Uterus (tissue), 4 donors: ENCODE results near the gene AIDA. TPM values are rescaled to one million over a fixed set of nuclear protein-coding genes. Genes with fewer than 3 reads are reported as not detected.
A peak's percentile ranks its signal among the peaks of the same experiment; 100 is the strongest.

Experiments
- DNase-seq, 2 donors: peaks; one replicate each; pipeline ENCODE4 v3.0.0-alpha.2; 2019 to 2020
- H3K27ac ChIP-seq, 2 donors: fragments of 200-600 bp; sonication (generic); 1 replicate in 1 of 2; 2 replicates in 1 of 2; pipeline ENCODE4 v1.5.1; 2016 to 2018
- H3K27me3 ChIP-seq, 2 donors: fragments of 200-600 bp; sonication (generic); one replicate each; pipeline ENCODE4 v1.5.1; 2018 to 2019; ENCODE audit warnings: control low read depth in 1 of 2
- H3K36me3 ChIP-seq, 2 donors: fragments of 200-600 bp; sonication (generic); one replicate each; pipeline ENCODE4 v1.5.1; 2019; ENCODE audit warnings: control low read depth in 1 of 2
- H3K4me1 ChIP-seq, 2 donors: fragments of 200-600 bp; sonication (generic); one replicate each; pipeline ENCODE4 v1.5.1; 2018 to 2019; ENCODE audit warnings: control low read depth in 1 of 2
- H3K4me3 ChIP-seq, 2 donors: fragments of 200-600 bp; sonication (generic); 1 replicate in 1 of 2; 2 replicates in 1 of 2; pipeline ENCODE4 v1.5.1; 2018 to 2019; ENCODE audit warnings: mild to moderate bottlenecking in 1 of 2
- H3K9me3 ChIP-seq, 2 donors: fragments of 200-600 bp; sonication (generic); one replicate each; pipeline ENCODE4 v1.5.1; 2019; ENCODE audit warnings: control low read depth in 1 of 2
- POLR2A ChIP-seq, 2 donors: fragments of 450-650 bp; IDR thresholded peaks; one replicate each; pipeline ENCODE4 v1.6.1; 2016; ENCODE audit warnings: antibody characterized with exemption in 2 of 2, mild to moderate bottlenecking in 1 of 2, moderate library complexity in 1 of 2
- intact Hi-C: fragments of 100-400 bp; cut with DNase I; formaldehyde crosslinking; loops from one replicate; pipeline ENCODE4 v1.15.1; 2023; ENCODE audit warnings: low total_unique reads
- total RNA-seq, 4 donors: library from RNA; depleted of rRNA in 3 of 4; stranded (reverse); fragments of >200 nt in 3 of 4; gene quantifications; one replicate each; pipeline versions ENCODE4 v1.1.0 to v1.2.4, GENCODE V29; 2014 to 2023
- TF ChIP-seq, protein P1 (sequence below), 4 experiments: fragments of 200-600 bp in 2 of 4; fragments of 450-650 bp in 2 of 4; sonication (generic) in 2 of 4; IDR thresholded peaks; one replicate each; pipeline ENCODE4 v1.5.1; 2016 to 2019; ENCODE audit warnings: antibody characterized with exemption in 4 of 4, mild to moderate bottlenecking in 2 of 4, moderate library complexity in 1 of 4
- donor health status: DM: yes; HTN: yes; CAD: no.

Gene AIDA
- total RNA-seq, 4 donors from 2014 or later: 20.2 to 94.1 (median 74.0) TPM

DNA sequence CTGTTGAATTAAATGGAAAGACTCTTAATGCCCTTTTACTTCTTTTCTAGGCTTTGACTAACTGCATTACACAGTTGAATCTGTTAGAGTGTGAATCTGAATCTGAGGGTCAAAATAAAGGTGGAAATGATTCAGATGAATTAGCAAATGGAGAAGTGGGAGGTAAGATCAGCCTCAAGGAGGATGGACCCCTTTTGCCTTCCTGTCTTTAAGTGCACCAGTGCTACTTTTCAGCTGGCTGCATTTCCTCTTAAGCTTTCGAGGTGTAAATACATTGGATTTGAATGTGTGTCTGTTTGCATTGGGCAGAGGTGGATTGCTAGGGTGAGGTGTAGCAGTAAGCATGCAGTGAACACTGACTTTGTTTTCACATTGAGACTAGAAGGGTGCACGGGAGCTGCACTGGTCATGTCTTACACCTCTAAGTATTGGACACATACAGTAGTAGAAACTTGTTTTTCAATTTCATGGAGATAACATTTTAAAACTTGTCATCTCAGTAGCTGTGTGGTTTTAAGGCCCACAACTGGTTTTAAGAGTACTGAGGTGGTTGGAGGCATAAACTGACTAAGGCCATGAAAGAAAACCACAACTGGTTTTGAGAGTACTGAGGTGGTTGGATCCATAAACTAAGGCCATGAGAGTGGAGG is 59.0 kb downstream of the AIDA start:
- H3K4me1 ChIP-seq: no peaks in the 10 kb centered on the region
- no peaks in the 10 kb centered on the region for H3K9me3 ChIP-seq
- TF ChIP-seq, protein P1, sequence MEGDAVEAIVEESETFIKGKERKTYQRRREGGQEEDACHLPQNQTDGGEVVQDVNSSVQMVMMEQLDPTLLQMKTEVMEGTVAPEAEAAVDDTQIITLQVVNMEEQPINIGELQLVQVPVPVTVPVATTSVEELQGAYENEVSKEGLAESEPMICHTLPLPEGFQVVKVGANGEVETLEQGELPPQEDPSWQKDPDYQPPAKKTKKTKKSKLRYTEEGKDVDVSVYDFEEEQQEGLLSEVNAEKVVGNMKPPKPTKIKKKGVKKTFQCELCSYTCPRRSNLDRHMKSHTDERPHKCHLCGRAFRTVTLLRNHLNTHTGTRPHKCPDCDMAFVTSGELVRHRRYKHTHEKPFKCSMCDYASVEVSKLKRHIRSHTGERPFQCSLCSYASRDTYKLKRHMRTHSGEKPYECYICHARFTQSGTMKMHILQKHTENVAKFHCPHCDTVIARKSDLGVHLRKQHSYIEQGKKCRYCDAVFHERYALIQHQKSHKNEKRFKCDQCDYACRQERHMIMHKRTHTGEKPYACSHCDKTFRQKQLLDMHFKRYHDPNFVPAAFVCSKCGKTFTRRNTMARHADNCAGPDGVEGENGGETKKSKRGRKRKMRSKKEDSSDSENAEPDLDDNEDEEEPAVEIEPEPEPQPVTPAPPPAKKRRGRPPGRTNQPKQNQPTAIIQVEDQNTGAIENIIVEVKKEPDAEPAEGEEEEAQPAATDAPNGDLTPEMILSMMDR (IDR thresholded peaks at IDR 0.05): no peak
- TF ChIP-seq POLR2A (IDR thresholded peaks at IDR 0.05): no peak
- H3K36me3 ChIP-seq: no peaks in the 10 kb centered on the region
- no peaks in the 10 kb centered on the region for H3K27me3 ChIP-seq
- DNase-seq: no peak
- H3K4me3 ChIP-seq: no peak overlapping the region
- no peak overlapping the region for H3K27ac ChIP-seq
- intact Hi-C loops: no loop called here

DNA sequence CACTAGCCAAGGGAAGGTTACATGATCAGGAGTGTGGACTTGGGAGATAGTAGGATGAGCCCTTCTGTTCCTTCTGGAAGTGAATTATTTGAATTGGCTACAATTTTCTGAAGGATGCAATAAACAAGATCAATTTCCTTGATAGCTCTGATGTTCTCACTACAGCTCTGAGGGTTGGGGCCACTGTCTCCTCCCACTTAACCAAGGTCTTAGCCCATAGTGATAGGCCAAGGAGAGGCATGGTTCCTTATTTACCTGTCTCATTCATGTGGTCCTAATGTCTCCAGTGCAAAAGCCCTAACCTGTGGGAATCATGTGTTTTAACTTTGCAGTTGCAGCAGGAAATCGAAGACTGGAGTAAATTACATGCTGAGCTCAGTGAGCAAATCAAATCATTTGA is 59.6 kb downstream of the AIDA start:
- Histone ChIP-seq H3K4me1 (no peaks in the 10 kb centered on the region), H3K27me3 (no peaks in the 10 kb centered on the region), H3K36me3 (no peaks in the 10 kb centered on the region), H3K9me3 (no peaks in the 10 kb centered on the region), H3K4me3 (no peak overlapping the region), H3K27ac (no peak overlapping the region)
- intact Hi-C loops: no loop called here
- no peak for DNase-seq
- no peak for TF ChIP-seq POLR2A (IDR thresholded peaks at IDR 0.05)
- TF ChIP-seq, protein P1 (IDR thresholded peaks at IDR 0.05): no peak

GRCh38 chr1:222644636-222644980 is 67.7 kb downstream of the AIDA start:
- H3K4me3 ChIP-seq: peak overlapping the region; percentile 74 to 89
- H3K36me3 ChIP-seq: no peaks in the 10 kb centered on the region
- H3K4me1 ChIP-seq: peaks cover 0 to 10% of the 10 kb centered on the region in 2 donors
- H3K9me3 ChIP-seq: no peaks in the 10 kb centered on the region
- no peaks in the 10 kb centered on the region for H3K27me3 ChIP-seq
- intact Hi-C loops: no loop called here
- peak overlapping the region; percentile 85 to 90 for H3K27ac ChIP-seq
- no peak for TF ChIP-seq POLR2A (IDR thresholded peaks at IDR 0.05)
- TF ChIP-seq, protein P1 (IDR thresholded peaks at IDR 0.05): no peak
- no peak for DNase-seq

- H3K4me3 ChIP-seq: peak overlapping the region; percentile 74 to 89
- intact Hi-C loops: no loop called here
- H3K9me3 ChIP-seq: no peaks in the 10 kb centered on the region
- peak overlapping the region; percentile 85 to 90 for H3K27ac ChIP-seq
- peak in 1 of 2 donors; percentile 51 for TF ChIP-seq POLR2A (IDR thresholded peaks at IDR 0.05)
- TF ChIP-seq, protein P1 (IDR thresholded peaks at IDR 0.05): peak in 1 of 4 experiments; percentile 18
- peak; percentile 97 to 98 for DNase-seq
- peaks cover 0 to 10% of the 10 kb centered on the region in 2 donors for H3K4me1 ChIP-seq
- H3K27me3 ChIP-seq: no peaks in the 10 kb centered on the region
- no peaks in the 10 kb centered on the region for H3K36me3 ChIP-seq
Measured at GRCh38 chr1:222643938-222644635, 68.2 kb downstream of the AIDA start.

- Histone ChIP-seq H3K4me1 (peaks cover 0 to 10% of the 10 kb centered on the region in 2 donors), H3K4me3 (peak overlapping the region; percentile 74 to 89), H3K9me3 (no peaks in the 10 kb centered on the region), H3K27me3 (no peaks in the 10 kb centered on the region), H3K36me3 (no peaks in the 10 kb centered on the region), H3K27ac (peak overlapping the region; percentile 85 to 90)
- TF ChIP-seq, protein P1 (IDR thresholded peaks at IDR 0.05): no peak
- no peak for TF ChIP-seq POLR2A (IDR thresholded peaks at IDR 0.05)
- peak in 1 of 2 donors; percentile 20 for DNase-seq
- intact Hi-C loops: no loop called here
Measured at GRCh38 chr1:222643606-222643937, 68.7 kb downstream of the AIDA start.
